T-helper 2 cell treated with Interferon-gamma antibody and Interleukin-4, amounts not matched to agents 100 ng/mL and 5 ng/mL, for 36 hours (primary cell): ENCODE data around the gene CDC42BPB. TPM values are rescaled to one million over a fixed set of nuclear protein-coding genes. Genes with fewer than 3 reads are reported as not detected.

ENCODE experiments used
- intact Hi-C: fragments of 100-400 bp; cut with micrococcal nuclease; formaldehyde crosslinking; loops from one replicate; pipeline ENCODE4 v1.15.1; 2023
- total RNA-seq: library from RNA; stranded (reverse); gene quantifications from 2 replicates; pipeline ENCODE4 v1.2.3, GENCODE V29; 2022

The CDC42BPB gene
- total RNA-seq, 1 donor from 2014 or later, result 0.82 TPM

DNA sequence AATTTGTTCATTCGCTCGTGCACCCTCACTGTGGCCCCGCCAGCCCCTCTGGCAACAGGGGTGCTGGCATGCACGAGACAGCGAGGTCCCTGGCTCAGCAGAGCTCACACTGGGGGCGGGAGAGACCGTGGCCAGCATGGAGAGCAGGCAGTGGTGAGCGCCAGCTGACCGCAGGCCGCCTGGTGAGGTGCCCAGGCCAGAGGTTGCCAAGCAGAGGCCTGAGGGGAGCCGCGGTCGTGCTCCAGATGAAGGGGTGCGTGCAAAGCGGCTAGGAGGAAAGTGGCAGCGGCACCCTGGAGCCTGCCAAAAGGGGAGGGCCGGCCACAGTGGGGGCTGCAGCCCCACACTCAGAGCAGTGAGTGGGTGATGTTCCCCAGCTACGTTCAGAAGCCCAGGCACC lies 56.1 kb downstream of the CDC42BPB start:
- intact Hi-C loops, result no loop called here

DNA sequence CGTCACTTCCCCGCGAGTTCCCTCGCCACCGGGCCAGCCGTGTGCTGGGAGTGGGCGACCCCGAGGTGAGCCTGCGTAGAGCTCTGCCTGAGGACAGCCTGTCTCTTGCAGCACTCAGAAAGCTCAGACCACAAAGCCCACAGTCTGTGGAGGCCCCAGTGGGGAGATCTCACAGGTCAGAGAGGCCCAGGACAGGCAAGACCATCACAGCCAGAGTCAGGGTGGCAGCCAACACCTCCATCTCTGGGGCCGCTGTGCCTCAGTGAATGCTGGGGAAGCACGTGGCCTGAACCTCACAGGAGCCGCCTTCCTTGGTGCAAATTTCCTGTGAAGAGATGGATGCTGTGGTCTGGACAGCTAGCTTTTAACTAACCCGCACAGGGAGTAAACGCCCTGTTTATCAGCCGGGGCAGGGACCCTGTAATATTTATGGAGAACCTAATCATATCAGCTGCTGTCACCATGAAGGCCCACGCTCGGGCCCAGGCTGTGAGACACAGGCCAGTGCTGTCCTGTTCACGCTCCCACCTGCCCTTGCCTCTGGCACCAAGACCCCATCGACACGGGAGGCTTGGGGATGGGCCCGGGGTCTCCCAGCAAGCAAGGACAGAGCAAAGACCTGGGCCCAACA lies 56.9 kb downstream of the CDC42BPB start:
- intact Hi-C loops, result no loop called here

DNA sequence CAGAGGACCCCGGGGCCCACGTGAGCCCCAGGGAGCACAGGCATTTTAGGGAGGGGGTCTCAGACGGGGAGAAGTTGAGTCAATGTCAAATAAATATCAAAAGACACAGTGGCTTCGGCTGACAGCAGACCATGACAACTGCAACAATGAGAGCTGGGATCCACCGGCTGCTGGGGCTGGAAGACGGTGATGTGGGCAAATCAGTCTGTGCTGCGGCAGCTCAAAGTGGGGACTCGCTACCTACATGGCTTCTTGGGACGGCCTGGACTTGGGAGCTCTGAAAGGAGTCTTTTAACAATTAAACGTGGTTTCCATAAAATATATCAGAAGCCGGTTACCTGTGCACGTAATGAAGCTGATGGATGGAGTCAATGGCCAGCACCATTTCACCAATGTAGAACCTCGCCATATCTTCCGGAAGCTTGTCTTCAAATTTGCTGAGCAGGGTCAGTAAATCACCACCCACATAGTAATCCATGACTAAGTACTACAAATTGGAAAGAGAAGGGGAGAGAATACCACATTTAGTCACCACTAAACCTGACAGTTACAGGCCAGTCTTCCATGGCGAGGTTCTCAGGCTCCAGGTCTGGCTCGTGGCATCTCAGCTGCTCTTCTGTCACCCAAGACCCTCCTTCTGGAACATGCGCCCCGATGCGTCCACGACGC lies 58.0 kb downstream of the CDC42BPB start:
- intact Hi-C loops, result no loop called here

DNA sequence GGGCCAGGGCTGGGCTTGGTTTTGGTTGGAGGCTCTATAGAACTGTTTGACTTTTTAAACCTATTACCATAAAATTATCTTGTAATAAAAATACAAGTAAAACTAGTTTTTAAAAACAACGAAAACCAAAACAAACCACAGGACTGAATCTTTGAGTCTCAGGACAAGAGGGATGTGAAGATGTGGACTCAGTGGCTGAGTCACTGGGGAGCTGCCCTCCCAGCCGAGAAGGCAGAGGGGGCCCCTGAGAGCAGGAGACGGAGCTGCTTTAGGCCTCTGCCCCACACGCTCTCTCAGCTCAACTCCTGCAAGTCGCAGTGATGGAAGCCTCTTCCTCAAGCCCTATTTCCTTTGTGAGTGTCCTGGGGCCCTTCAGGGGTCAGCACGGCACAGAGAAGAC lies 59.0 kb downstream of the CDC42BPB start:
- intact Hi-C loops, result no loop called here

DNA sequence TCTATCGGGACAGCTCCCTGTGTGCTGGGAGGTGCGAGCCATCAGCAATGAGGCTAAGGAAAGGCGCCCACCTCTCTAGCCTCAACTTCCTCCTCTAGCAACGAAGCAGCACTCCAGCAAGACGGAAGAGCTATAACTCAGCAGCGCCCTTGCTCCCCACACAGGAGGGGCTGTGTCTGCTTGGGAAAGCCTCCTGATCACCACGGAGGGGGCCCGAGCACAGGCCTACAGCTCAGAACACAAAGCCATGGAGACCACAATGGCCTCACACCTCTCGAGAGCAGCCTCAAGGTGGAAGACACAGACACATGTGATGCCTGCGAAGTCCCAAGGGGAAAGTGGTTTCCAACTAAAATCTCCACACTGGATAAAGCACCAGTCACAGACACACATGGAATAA lies 60.4 kb downstream of the CDC42BPB start:
- intact Hi-C loops, result no loop called here

DNA sequence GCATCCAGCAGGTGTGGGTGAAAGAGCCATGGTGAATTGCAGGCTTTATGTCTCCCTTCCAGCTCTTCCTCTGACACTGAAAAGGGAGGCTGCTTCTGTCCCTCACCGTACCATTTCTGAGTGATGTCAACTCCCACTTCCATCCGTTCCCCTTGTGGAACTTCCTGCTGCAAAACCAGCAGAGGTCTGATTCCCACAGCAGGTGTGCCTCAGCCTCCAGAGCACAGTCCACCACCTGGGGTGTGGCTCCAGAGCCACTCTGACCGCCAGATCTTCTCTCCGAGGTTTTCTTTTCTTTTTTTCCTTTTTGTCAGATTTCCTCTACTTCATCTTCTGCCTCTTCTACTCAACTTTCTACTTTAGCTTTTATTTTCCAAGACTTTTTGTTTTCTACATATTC lies 62.7 kb downstream of the CDC42BPB start:
- intact Hi-C loops, result no loop called here

DNA sequence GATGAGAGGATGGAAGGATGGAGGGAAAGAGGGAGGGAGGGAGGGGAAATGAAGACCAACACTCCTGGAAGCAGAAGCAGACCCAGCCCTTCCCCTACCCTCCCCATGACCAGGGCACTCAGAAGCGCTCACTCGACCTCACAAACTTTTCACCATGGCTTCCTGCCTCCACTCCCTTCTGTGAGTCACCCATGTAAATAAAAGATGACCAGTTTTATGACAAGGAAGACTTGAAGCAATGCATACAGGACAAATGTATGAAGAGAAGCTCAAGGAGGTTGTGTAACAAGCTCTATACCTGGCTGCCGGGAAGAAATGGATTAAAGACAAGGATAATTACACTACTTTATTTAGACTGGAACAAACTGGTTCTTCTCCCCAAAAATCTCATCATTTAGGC lies 63.8 kb downstream of the CDC42BPB start:
- intact Hi-C loops, result no loop called here

DNA sequence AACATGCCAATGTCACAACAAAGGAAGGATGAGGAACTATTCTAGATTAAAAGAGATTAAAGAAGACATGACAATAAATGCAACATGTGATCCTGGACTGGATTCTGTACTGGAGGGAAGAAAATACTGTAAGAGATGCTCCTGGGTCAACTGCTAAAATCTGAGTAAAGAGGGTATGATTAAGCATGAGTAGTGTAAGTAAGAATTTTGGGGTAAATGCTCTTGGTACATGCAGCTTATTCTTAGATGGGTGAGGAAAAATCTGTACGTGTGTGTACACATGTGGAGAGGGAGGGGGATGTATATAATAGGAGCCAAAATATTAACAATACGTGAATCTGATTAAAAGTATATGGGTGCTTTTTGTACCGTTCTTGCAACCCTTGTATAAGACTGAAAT lies 66.0 kb downstream of the CDC42BPB start:
- intact Hi-C loops, result no loop called here

DNA sequence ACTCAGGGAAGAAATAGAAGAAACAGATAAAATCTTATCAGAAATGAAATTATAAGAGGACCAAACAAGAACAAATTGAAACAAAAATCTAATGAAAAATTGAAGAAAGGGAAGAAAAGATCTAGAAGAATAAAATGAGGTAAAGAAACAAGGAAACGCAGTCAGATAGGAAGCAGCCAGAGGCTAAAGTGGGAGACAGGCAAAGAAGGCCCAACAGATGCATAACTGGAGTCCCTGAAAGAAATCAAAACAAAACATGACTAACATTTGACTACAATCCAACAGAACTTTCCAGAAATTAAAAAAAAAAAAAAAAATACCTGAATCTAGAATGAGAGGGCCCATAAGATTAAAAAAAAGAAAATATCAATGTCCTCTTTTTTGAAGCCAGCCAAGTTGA lies 69.3 kb downstream of the CDC42BPB start:
- intact Hi-C loops, result no loop called here

DNA sequence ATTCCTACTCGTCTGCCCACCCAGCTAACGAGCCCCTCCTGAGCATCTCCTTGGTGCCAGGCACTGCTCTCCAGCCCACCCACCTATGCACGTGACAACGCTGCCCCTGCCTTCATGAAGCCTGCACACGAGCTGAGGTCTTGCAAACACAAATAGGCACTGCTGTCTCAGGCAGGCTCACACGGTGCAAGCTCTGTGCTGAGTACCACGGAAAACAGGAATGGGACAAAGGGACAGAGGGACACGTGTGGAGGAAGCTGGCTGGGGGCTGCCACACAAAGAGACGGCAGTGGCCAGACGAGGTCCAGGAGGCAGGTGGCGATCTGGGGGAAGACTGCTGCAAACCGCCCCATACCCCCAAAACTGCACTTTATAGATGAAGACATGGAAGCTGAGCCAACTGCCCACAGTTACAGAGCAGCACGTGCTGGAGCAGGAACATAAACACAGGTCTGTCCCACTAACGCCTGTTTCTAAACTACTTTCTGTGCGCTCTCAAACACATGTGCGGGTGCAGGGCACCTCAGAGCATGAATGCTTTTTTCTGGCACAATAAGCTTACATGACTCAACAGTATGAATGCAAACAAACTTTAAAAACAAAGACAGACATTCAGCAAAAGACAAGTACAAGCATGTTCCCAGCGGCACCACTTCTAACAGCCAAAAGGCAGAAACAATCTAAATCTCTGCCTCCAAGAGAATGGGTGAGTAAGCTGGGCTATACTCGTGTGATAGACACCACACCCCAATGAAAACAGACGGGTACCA lies 70.4 kb downstream of the CDC42BPB start:
- intact Hi-C loops, result no loop called here

DNA sequence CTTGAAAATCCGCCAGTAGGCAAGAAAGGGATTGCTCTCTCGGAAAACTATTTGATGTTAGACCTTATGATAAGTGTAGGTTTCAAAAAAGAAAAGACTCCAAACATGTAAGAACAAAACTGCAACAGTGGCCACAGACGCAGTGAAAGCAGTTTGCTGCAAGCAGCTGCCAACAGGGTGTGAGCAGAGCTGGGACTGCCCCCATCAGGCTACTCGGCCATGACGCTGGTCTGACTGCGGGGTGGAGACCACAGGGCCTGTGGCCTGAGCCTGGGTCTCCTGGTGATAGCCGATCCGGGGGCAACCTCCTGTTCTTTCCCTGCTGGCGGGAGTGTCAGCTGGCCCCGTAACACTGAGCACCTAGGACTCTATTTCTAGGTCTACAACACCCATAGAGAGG lies 71.7 kb downstream of the CDC42BPB start:
- intact Hi-C loops, result no loop called here

DNA sequence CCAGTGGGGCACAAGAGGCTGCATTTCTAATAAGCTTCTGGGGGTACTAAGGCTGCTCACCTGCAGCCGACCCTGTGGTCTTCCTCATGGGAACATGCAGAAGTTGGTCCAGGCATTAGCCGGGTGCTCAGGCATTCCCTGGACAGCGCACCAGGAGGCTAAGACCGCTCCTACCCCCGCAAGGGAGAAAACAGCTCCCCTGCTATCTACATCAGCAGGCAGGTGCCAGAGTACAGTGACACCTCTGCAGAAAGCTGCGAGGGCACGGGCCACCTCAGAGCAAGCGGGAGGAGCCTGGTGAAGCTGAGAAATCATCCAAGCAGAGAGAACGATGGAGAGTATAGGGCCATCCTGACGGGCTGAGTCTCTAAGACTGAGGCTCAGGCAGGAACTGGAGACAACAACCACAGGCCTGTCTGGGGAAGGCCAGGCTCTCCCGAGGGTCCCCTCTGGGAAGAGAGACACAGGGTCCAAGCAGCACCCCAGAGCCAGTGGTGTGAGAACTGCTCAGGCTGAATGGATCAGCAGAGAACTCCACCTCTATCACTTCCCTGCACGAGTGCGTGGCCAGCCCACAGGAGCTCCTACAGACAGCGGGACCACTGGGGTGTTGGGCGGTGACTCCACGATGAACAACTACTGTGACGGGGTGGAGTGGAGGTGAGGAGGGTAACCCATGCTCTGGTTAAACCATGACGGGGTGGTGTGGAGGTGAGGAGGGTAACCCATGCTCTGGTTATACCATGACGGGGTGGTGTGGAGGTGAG lies 72.8 kb downstream of the CDC42BPB start:
- intact Hi-C loops, result no loop called here

DNA sequence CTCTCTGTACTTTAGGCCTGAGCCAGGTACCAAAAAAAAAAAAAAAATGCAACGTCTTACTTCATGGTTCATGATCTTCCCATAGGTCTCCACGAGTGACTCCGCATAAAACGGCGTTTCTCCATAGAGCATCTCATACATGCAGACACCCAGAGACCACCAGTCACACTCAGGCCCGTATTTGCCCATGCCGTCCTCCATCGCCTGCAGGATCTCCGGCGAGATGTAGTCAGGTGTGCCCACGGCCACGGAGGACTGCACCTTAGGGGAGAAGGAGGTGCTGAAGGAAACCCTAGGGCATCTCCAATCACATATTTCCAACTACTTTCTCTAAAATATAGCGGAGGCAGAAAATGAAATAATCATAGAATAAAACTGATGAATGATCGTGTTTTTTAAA lies 73.9 kb downstream of the CDC42BPB start:
- intact Hi-C loops, result no loop called here

DNA sequence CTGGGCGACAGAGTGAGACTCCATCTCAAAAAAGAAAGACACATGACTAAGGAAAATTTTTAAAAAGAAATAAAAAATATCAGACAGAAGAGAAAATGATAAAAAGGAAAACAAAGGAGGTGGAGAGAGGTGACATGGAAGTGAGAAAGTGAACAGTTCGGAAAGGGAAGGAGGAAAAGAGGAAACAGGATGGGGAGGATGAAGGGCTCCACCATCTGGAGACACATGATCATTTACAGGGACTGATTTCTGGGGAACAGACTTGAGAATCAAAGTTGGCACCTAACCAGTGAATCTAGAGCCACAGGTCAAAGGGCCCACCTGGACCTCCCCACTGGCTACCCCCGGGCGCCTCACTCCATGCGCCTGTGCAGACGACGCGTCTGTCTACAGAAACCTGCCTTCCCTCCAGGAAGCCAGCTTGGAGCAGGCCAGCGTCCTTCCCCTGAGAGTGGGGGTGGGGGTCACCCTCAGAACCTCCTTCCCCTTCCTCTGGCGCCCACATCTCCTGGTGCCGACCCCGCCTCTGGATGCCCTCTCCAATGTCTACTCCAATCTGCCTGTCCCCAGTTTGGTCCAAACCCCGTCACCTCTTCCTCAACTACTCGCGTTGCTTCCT lies 74.4 kb downstream of the CDC42BPB start:
- intact Hi-C loops, result no loop called here

DNA sequence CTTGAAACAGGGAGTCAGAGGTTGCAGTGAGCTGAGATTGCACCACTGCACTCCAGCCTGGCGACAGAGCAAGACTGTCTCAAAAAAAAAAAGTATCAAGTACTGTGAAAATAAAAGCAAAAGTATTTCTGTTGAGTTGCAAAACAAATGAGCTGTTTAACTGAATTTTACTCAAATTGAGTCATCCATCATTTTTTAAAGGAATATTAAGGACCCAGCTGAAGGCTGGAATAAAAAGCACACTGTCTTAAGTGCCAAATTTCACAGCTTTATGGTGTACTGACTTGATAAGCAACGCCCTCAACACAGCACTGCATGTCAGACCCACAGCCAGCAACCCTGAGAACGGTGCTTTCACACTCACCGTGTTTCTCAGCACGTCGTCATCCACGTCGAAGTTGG lies 76.9 kb downstream of the CDC42BPB start:
- intact Hi-C loops, result no loop called here

DNA sequence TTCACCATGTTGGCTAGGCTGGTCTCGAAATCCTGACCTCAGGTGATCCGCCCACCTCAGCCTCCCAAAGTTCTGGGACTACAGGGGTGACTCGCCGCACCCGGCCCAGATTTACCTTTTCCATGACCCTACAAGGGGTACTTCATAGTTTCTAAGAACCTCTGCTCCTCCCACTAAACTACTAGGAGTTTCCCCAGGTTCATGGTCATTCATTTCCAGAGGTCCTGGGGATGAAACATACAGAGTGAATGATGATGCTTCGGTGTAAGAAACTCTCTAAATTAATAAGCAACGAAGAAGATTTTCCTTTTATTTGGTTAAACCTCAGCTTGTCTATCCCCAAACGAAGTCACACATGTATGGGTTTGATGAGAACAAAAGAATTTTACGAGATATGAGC lies 77.9 kb downstream of the CDC42BPB start:
- intact Hi-C loops, result no loop called here

DNA sequence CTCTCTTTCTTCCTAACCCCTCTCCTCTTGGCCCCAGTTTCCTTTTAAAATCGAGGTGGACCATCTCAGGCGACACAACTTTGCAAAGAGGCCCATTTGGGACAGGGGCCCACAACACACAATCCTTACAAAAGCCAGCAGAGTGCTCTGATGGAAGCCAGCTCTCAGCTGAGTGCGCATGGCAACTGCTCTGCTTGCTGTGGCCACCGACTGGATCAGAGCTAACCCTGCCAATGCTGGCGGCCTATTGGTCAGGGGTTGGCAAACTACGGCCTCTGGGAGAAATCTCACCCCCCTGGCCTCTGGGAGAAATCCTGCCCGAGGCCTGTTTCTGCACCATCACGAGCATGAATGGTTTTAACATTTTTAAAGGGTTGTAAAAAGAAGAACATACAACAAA lies 79.9 kb downstream of the CDC42BPB start:
- intact Hi-C loops, result no loop called here

DNA sequence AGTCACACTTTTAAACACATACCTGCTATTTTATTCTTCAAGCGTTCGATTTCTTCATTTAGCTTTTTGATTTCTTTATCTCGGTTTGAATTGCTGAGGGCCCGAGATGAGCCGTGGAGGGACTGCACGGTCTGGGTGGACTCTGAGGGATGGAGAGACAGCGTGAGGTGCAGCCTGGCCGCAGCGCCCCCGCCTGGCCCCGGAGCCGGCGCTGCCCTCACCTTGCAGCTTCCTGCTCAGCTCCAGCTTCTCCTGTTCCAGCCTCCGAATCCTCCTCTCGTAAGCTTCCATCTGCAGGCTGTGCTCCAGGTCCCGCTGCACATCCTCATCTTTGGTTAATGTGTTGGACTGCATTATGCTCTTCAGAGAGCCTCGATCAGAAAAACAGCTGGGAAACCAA lies 81.7 kb downstream of the CDC42BPB start:
- intact Hi-C loops, result no loop called here

DNA sequence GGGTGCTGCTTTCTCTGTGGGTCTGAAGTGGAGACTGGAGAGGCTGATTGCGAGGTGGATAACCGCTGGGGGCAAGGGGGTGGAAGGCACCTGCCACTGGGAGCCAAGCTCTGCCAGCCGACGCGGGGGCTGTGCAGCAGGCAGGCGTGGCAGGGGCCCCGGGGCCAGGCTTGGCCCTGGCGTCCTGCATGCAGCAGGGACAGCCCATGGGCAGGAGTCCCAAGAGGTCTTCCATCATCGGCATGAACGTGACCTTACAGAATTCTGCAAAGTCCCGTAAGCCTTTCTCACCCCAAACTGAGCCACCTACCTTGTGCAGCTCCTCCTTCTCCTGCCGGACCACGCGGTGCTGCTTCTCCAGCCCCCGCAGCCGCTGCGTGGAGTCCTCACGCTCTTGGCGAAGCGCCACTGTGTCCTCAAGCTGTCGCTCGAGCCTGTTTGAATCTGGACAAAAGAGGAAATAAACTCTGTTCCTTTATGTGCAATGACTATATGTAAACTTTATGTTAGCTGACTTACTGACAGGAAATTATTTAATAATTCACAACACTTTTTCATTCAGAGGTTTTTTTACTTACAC lies 83.6 kb downstream of the CDC42BPB start:
- intact Hi-C loops, result no loop called here

DNA sequence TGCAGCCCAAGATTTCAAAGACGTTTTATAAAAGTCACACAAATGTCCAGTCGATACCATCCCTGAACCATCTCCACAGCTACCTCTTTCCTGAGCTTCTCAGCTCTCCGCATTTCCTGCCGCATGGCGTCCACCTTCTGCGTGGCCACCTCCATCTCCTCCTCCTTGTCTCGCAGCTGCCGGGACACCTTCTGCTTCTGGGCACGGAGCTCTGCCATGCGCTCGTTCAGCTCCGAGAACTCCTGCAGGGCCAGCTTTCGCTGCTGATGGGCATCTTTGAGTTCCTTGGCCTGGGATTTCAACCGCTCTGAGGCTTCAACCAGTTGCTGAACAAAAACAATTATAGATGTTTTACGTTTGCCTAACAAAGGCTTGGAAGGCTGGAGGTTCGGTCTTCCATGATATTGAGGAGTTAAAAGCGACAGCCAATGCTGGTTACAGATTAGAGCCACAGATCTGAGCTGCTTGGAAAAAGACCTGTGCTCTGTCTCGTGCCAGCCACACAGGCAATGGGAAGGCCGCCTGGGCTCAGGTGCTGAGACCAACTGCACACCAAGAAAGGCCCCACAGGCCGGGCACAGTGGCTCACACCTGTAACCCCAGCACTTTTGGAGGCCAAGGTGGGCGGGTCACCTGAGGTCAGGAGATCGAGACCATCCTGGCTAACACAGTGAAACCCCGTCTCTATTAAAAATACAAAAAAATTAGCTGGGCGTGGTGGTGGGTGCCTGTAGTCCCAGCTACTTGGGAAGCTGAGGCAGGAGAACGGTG lies 85.3 kb downstream of the CDC42BPB start:
- intact Hi-C loops, result no loop called here
